Natural killer cell (primary cell): Measurements from ENCODE around the gene KLF5. TPM values are rescaled to one million over a fixed set of nuclear protein-coding genes. Genes with fewer than 3 reads are reported as not detected.

Experiments used
- ATAC-seq, 3 donors: fragments of 150-1000 bp in 2 of 3; fragments of 200-7000 bp in 1 of 3; cut with Tn5 transposase; 1 replicate in 1 of 3; 2 replicates in 2 of 3; pipeline ENCODE4 v1.10.0; 2021; ENCODE audit warnings: mild to moderate bottlenecking in 2 of 3, moderate library complexity in 2 of 3
- DNase-seq, 2 donors: peaks; one replicate each; pipeline versions ENCODE4 v3.0.0 to v3.0.0-alpha.2; 2013 to 2021; ENCODE audit warnings: mixed read lengths in 1 of 2
- H3K27ac ChIP-seq: one replicate; pipeline ENCODE4 v1.5.1; 2013; ENCODE audit warnings: mild to moderate bottlenecking, low read length
- H3K27me3 ChIP-seq: one replicate; pipeline ENCODE4 v1.6.1; 2013; ENCODE audit warnings: low read length; ENCODE audit not compliant: control insufficient read depth, insufficient read depth
- H3K36me3 ChIP-seq: one replicate; pipeline ENCODE4 v1.6.1; 2013; ENCODE audit warnings: low read length; ENCODE audit not compliant: control insufficient read depth, insufficient read depth
- H3K4me1 ChIP-seq: one replicate; pipeline ENCODE4 v1.6.1; 2013; ENCODE audit warnings: low read length; ENCODE audit not compliant: control insufficient read depth, insufficient read depth
- H3K4me3 ChIP-seq: one replicate; pipeline ENCODE4 v1.5.1; 2013; ENCODE audit warnings: low read length
- H3K9me3 ChIP-seq: one replicate; pipeline ENCODE4 v1.6.1; 2013; ENCODE audit warnings: low read length; ENCODE audit not compliant: control insufficient read depth, insufficient read depth
- H3K27ac Mint-ChIP-seq, 2 donors: one replicate each; pipeline ENCODE4 v1.8.0; 2022; ENCODE audit warnings: mild to moderate bottlenecking in 2 of 2, mixed read lengths in 2 of 2, moderate library complexity in 1 of 2
- H3K27me3 Mint-ChIP-seq, 2 donors: one replicate each; pipeline ENCODE4 v1.8.0; 2022; ENCODE audit warnings: low read depth in 2 of 2, mixed read lengths in 2 of 2
- H3K36me3 Mint-ChIP-seq: one replicate; pipeline ENCODE4 v1.8.0; 2022; ENCODE audit warnings: mixed read lengths
- H3K4me1 Mint-ChIP-seq, 2 donors: one replicate each; pipeline ENCODE4 v1.8.0; 2022; ENCODE audit warnings: mixed read lengths in 2 of 2
- H3K4me3 Mint-ChIP-seq: one replicate; pipeline ENCODE4 v1.8.0; 2022; ENCODE audit warnings: mild to moderate bottlenecking, moderate library complexity, mixed read lengths
- H3K9me3 Mint-ChIP-seq, 2 donors: one replicate each; pipeline ENCODE4 v1.8.0; 2022; ENCODE audit warnings: mixed read lengths in 2 of 2
- CTCF ChIP-seq: fragments of 200-600 bp; IDR thresholded peaks from one replicate; pipeline ENCODE4 v1.8.0; 2022; ENCODE audit warnings: antibody characterized with exemption
- WGBS: methylation state at CpG from one replicate; pipeline ENCODE4 v1.1.7; 2013; ENCODE audit warnings: missing lambda C conversion rate; ENCODE audit not compliant: insufficient coverage; 5-methylcytosine and 5-hydroxymethylcytosine counted together
- intact Hi-C: fragments of 100-400 bp; cut with micrococcal nuclease; formaldehyde crosslinking; loops from one replicate; pipeline ENCODE4 v1.14.2; 2022
- total RNA-seq, 4 donors: library from RNA; stranded (reverse); fragments of 120-200 nt in 1 of 4; gene quantifications; one replicate each; pipeline versions ENCODE4 v1.2.3 to v1.2.4, GENCODE V29; 2013 to 2022

Gene KLF5
- total RNA-seq, 3 donors from 2014 or later (not counting 1 experiment from before 2014, with no cell fraction given), result 1.2 to 48.5 (median 2.0) TPM

GRCh38 chr13:73090116-73090822 is 31.5 kb downstream of the KLF5 start:
- Histone ChIP-seq H3K27me3 (no peaks in the 10 kb centered on the region), H3K4me1 (no peaks in the 10 kb centered on the region), H3K9me3 (peaks cover 3% of the 10 kb centered on the region), H3K27ac (no peak overlapping the region), H3K36me3 (no peaks in the 10 kb centered on the region), H3K4me3 (no peak overlapping the region)
- intact Hi-C loops, result no loop called here
- H3K4me3 Mint-ChIP-seq, result no peak overlapping the region
- H3K36me3 Mint-ChIP-seq, result no peaks in the 10 kb centered on the region
- no peaks in the 10 kb centered on the region for H3K27me3 Mint-ChIP-seq
- no peak for ATAC-seq
- peak in 1 of 2 donors; percentile 26 for DNase-seq
- 67% methylated on average over 7 of the region's 8 CpGs for WGBS
- H3K27ac Mint-ChIP-seq, result no peak overlapping the region
- peaks cover 0 to 5% of the 10 kb centered on the region in 2 donors for H3K4me1 Mint-ChIP-seq
- H3K9me3 Mint-ChIP-seq, result peaks cover 2 to 3% of the 10 kb centered on the region in 2 donors
- no peak for TF ChIP-seq CTCF

- Mint-ChIP-seq H3K36me3 (no peaks in the 10 kb centered on the region), H3K27me3 (no peaks in the 10 kb centered on the region), H3K4me1 (peaks cover 0 to 5% of the 10 kb centered on the region in 2 donors), H3K9me3 (peaks cover 2 to 3% of the 10 kb centered on the region in 2 donors), H3K4me3 (no peak overlapping the region), H3K27ac (no peak overlapping the region)
- DNase-seq (no peak), ATAC-seq (no peak)
- no peak overlapping the region for H3K4me3 ChIP-seq
- TF ChIP-seq CTCF, result no peak
- no peak overlapping the region for H3K27ac ChIP-seq
- no peaks in the 10 kb centered on the region for H3K36me3 ChIP-seq
- no peaks in the 10 kb centered on the region for H3K27me3 ChIP-seq
- WGBS, result 56% methylated on average over 1 of the region's 1 CpG
- intact Hi-C loops, result no loop called here
- H3K4me1 ChIP-seq, result no peaks in the 10 kb centered on the region
- H3K9me3 ChIP-seq, result peaks cover 3% of the 10 kb centered on the region
These were observed 32.0 kb downstream of the KLF5 start for GRCh38 chr13:73090823-73091187.

- peaks cover 0 to 3% of the 10 kb centered on the region in 2 donors for H3K27me3 Mint-ChIP-seq
- H3K9me3 Mint-ChIP-seq, result peaks cover 2 to 3% of the 10 kb centered on the region in 2 donors
- no peak for TF ChIP-seq CTCF
- intact Hi-C loops, result no loop called here
- no peak overlapping the region for H3K27ac Mint-ChIP-seq
- DNase-seq, result peak in 1 of 2 donors; percentile 10
- H3K27ac ChIP-seq, result no peak overlapping the region
- H3K36me3 ChIP-seq, result no peaks in the 10 kb centered on the region
- no peaks in the 10 kb centered on the region for H3K4me1 ChIP-seq
- peaks cover 0 to 5% of the 10 kb centered on the region in 2 donors for H3K4me1 Mint-ChIP-seq
- H3K36me3 Mint-ChIP-seq, result no peaks in the 10 kb centered on the region
- no peaks in the 10 kb centered on the region for H3K27me3 ChIP-seq
- H3K4me3 ChIP-seq, result no peak overlapping the region
- H3K4me3 Mint-ChIP-seq, result no peak overlapping the region
- H3K9me3 ChIP-seq, result peaks cover 3% of the 10 kb centered on the region
- no peak for ATAC-seq
These were observed 34.0 kb downstream of the KLF5 start for GRCh38 chr13:73092829-73093228.

GRCh38 chr13:73096173-73096572 is 37.4 kb downstream of the KLF5 start:
- H3K4me1 ChIP-seq, result no peaks in the 10 kb centered on the region
- H3K27ac Mint-ChIP-seq, result no peak overlapping the region
- H3K36me3 ChIP-seq, result no peaks in the 10 kb centered on the region
- no peak overlapping the region for H3K4me3 Mint-ChIP-seq
- no peaks in the 10 kb centered on the region for H3K9me3 Mint-ChIP-seq
- H3K27me3 Mint-ChIP-seq, result peaks cover 0 to 3% of the 10 kb centered on the region in 2 donors
- DNase-seq, result no peak
- no peaks in the 10 kb centered on the region for H3K27me3 ChIP-seq
- 64% methylated on average over 2 of the region's 2 CpGs for WGBS
- no peak overlapping the region for H3K4me3 ChIP-seq
- no peaks in the 10 kb centered on the region for H3K36me3 Mint-ChIP-seq
- H3K4me1 Mint-ChIP-seq, result no peaks in the 10 kb centered on the region
- ATAC-seq, result no peak
- H3K27ac ChIP-seq, result no peak overlapping the region
- H3K9me3 ChIP-seq, result no peaks in the 10 kb centered on the region
- TF ChIP-seq CTCF, result no peak
- intact Hi-C loops, result no loop called here
